PFSK-1 (cell line): ENCODE measurements around the gene RDH14.

ENCODE experiments used
- POLR2AphosphoS5 ChIP-seq: IDR thresholded peaks from 2 replicates; pipeline ENCODE4 v1.6.1; 2012; ENCODE audit warnings: low read depth, mild to moderate bottlenecking, control low read depth, low read length, moderate library complexity
- REST ChIP-seq, 2 experiments: IDR thresholded peaks; 2 replicates each; pipeline versions ENCODE4 v1.6.1 to v1.8.0; 2011 to 2012; ENCODE audit warnings: low read depth in 2 of 2, low read length in 2 of 2, control low read depth in 1 of 2, inconsistent platforms in 1 of 2, mild to moderate bottlenecking in 1 of 2, moderate library complexity in 1 of 2; ENCODE audit not compliant: insufficient read depth in 1 of 2
- SIN3A ChIP-seq: IDR thresholded peaks from 2 replicates; pipeline ENCODE4 v1.6.1; 2012; ENCODE audit warnings: mild to moderate bottlenecking, low read length, moderate library complexity, borderline replicate concordance; ENCODE audit not compliant: insufficient read depth
- TAF1 ChIP-seq: IDR thresholded peaks from 2 replicates; pipeline ENCODE4 v1.6.1; 2012; ENCODE audit warnings: low read length, control low read depth, borderline replicate concordance; ENCODE audit not compliant: insufficient read depth

- no peak for TF ChIP-seq REST (IDR thresholded peaks at IDR 0.05; ENCODE audit: insufficient read depth in 1 of 2, low read depth in 2 of 2, low read length in 2 of 2)
- TF ChIP-seq SIN3A = no peak
- no peak; the same call in 1 of the 2 replicates for TF ChIP-seq TAF1
- no peak; the same call in 1 of the 2 replicates for TF ChIP-seq POLR2AphosphoS5
Observed at GRCh38 chr2:18560797-18561085, 288 bp upstream of the RDH14 start.
